Body of pancreas (tissue), 4 donors: ENCODE results near the gene GARNL3.

Source experiments
- POLR2A ChIP-seq, 3 donors: fragments of 450-650 bp; IDR thresholded peaks; one replicate each; pipeline ENCODE4 v1.6.1; 2016; ENCODE audit warnings: antibody characterized with exemption in 3 of 3, mild to moderate bottlenecking in 2 of 3
- TF ChIP-seq, protein P1 (sequence below), 7 experiments: fragments of 450-650 bp in 4 of 7; fragments of 200-600 bp in 3 of 7; sonication (generic) in 3 of 7; IDR thresholded peaks; one replicate each; pipeline ENCODE4 v1.5.1; 2016 to 2019; ENCODE audit warnings: antibody characterized with exemption in 7 of 7

- TF ChIP-seq, protein P1, sequence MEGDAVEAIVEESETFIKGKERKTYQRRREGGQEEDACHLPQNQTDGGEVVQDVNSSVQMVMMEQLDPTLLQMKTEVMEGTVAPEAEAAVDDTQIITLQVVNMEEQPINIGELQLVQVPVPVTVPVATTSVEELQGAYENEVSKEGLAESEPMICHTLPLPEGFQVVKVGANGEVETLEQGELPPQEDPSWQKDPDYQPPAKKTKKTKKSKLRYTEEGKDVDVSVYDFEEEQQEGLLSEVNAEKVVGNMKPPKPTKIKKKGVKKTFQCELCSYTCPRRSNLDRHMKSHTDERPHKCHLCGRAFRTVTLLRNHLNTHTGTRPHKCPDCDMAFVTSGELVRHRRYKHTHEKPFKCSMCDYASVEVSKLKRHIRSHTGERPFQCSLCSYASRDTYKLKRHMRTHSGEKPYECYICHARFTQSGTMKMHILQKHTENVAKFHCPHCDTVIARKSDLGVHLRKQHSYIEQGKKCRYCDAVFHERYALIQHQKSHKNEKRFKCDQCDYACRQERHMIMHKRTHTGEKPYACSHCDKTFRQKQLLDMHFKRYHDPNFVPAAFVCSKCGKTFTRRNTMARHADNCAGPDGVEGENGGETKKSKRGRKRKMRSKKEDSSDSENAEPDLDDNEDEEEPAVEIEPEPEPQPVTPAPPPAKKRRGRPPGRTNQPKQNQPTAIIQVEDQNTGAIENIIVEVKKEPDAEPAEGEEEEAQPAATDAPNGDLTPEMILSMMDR (IDR thresholded peaks at IDR 0.05): no peak
- no peak for TF ChIP-seq POLR2A (IDR thresholded peaks at IDR 0.05)
Measured at GRCh38 chr9:127283135-127283534, 18.6 kb downstream of the GARNL3 start.
